Measurements from ENCODE around the gene GGCX.

The GGCX gene

DNA sequence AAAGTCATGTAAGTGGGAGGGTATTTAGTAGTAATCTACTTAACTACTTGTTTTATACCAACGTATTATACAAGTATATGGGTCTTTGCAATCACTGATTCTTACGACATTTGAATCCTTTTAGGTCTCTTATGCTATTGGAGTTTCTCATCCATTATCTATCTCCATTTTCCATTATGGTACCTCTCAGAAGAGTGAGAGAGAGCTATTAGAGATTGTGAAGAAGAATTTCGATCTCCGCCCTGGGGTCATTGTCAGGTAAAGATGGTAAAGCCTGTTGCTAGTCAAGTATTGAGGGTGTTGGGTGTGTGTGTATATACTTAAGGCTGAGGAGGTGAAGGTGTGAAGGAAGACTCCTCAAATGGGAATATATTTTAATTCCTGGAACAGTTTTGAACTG lies 18.5 kb downstream of the GGCX start:
- no peak for DNase-seq (ENCODE audit: extremely low read depth in 1 of 2, low read depth in 1 of 2)

DNA sequence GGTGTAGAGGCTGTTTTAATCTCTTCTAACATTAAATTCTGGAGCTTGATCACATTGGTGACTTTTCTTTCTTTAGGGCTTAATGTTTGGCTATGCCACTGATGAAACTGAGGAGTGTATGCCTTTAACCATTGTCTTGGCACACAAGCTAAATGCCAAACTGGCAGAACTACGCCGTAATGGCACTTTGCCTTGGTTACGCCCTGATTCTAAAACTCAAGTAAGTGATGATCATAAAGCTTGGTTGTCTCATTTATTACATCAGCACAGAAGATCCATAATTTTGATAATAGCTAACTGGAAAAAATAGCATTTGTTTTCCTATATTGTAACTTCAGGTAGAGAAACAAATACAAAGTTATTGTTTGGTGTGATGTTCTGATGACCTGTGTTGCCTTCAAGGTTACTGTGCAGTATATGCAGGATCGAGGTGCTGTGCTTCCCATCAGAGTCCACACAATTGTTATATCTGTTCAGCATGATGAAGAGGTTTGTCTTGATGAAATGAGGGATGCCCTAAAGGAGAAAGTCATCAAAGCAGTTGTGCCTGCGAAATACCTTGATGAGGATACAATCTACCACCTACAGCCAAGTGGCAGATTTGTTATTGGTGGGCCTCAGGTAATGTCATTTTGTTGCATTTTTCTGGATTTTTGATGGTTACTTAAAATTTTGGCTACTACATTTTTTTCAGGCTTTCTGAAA lies 19.4 kb downstream of the GGCX start:
- no peak for DNase-seq (ENCODE audit: extremely low read depth in 1 of 2, low read depth in 1 of 2)

DNA sequence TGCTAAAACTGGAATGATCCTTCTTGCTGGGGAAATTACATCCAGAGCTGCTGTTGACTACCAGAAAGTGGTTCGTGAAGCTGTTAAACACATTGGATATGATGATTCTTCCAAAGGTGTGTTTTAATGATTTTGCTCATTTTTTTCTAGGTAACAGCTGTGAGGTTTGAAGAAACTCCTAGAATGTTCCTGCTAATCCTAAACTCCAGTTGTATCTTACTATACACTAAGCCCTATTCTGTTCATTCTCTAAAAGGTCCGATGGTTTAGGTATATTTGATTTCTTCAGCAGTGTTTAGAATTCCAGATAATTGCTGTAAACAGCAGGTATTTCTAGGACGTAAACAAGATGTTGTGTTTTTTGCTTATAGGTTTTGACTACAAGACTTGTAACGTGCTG lies 20.0 kb downstream of the GGCX start:
- DNase-seq (ENCODE audit: extremely low read depth in 1 of 2, low read depth in 1 of 2), result no peak

DNA sequence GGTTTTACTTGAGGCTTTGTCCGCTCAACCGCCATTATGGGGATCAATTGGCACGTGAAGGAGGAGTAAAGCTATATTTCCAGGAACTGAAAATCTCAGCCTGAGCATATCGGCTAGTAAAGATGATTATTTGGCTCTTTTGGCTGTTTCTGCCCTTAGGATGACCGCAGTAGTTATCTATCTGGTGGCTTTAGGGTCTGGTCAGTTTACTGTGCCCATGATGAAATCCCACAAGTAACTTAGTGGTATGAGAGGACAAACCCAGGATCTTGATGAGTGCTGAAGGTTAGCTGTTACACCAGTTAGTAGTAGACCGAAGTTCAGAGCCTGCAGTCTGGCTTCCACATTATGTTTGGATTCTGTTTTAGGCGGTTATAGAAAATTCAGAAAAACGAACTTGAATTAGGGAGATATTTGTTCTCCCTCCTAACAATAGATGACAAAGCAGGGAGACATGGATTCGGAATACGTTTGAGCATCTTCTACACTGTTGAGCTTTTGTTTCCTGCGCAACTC lies 21.1 kb downstream of the GGCX start:
- DNase-seq (ENCODE audit: extremely low read depth in 1 of 2, low read depth in 1 of 2), result no peak

DNA sequence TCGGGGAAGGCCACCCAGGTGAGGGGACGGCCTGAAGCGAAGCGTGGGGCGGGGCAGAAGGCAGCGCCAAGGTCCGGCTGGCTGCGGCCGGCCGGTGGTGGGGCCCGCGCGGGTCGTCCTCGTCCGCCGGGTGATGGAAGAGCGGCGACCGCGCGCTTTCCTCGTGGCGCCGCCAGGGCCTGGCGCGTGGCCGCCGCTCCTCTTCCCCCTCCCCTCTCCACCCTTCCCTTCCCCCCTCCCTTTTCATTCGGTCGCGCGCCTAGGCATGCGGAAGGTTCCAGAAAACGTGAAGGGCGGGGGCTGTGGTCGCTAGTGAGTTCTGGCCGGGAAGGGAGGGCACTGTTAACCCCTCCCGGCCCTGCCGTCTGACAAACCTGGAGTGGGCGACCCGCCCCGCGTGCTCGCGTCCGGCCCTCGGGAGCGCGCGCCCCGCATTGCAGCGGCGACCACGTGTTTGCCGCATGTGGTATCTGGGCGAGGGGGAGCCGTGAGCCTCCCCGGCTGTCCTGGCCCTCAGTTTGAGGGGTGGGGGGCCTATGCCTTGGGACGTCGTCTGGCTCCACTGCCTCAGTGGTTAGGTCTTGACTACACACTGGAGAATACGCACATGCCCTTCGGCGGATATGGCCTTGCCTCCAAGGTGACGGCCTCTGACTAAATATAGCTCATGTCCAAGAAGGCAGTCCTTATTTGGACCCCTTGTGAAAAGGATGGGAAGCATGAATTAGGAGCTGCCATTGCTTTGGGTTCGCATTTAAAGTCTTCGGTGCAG lies 21.7 kb downstream of the GGCX start:
- peak in 1 of 2 donors; percentile 46 for DNase-seq (ENCODE audit: extremely low read depth in 1 of 2, low read depth in 1 of 2)

DNA sequence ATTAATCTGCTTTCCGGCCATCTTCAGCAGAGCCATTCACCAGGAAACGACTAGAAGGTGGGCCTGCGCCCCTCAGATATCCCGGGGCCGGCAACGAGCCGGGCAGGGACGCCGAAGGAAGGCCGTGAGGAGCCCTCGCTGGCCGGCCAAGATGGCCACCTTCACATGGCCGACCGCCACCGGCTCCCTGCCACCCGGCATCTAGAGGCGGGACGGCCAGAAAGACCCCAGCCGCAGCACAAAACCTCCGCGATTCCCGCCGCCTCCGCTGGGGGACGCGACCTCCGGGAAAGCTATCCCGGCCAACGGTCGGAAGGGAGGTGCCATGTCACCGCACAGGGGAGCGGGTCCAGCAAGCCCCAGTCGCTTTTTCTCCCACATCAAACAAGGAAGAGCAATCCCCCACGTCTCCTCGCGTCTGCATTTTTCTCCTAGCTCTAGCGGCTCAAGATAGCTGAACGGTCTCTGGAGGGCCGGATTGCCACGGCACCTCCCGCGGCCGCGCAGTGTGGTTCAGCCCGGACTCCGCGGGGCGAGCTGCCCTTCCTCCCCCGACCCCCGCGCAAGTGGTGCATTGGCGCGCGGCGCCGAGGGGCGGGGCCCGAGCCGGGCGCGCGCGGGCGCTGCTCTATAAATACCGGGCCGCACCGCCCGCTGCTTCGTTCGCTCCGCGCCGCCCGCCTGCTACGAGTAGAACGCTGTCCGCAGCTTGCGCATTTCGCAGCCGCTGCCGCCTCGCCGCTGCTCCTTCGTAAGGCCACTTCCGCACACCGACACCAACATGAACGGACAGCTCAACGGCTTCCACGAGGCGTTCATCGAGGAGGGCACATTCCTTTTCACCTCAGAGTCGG lies 22.6 kb downstream of the GGCX start, which contains the start of gene MAT2A:
Gene MAT2A, plus strand, starts transcription at position 662 of the 854 bp plus-strand sequence. Its CDS starts 120 bp downstream, at position 782.
- peak; percentile 55 to 81 for DNase-seq (ENCODE audit: extremely low read depth in 1 of 2, low read depth in 1 of 2)

DNA sequence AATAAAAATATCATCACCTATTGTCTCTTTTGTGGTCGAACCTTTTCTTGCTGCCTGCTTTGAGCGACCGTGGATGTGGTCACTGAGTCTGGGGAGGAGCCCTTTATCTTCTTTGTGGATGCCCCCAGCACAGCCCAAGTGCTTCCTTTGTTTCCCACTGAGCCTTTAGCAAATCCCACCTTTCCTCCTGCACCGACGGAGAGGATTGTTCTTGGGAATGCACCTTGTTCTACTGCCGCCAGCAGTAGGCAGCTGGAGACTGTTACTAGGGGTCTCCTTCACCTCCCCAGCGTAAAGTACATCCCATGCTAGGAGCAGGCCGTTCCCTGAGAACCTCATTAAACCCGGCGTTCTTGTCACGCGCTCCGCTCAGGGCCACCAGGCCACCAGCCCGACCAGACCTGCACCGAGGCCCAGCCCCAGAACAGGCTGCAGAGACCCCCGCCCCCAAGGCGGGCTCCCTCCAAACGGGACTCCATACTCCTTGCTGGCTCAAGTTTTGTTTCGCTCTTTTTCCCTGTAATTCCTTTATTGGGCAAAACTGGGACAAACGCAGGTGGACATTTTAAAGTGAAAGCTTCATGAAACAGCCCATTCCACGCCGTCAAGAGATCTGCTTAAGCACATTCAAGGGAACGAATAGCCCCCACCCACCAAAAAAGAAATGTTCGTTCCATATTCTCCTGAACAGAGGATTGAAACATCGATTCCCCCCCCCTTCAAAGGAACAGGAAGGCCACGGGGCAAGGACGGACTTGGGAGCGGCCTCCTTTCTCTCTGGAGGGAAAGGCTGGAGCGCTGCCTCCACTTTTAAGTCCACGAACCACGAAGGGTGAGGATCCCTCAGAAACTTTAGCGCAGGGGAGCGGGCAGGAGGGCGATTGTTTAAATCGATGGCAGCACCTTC lies 23.4 kb downstream of the GGCX start:
- no peak for DNase-seq (ENCODE audit: extremely low read depth in 1 of 2, low read depth in 1 of 2)

DNA sequence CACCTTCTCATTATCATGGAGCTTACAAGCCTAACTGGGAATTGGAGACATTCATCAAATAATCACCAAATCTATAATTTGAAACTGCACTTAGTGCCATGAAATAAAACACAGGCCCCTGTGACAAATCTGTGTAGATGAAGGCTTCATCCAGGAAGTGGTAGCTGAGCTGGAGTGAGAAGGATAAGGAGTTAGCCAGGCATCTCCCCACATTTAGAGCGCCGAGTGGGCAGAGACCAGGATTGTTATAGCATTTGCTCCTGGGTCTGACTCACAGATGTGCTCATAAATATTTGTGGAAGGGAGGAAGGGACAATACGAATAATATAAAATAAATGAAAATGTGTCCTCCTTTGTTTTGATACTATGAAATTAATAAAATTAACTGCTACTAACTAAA lies 24.8 kb downstream of the GGCX start:
- DNase-seq (ENCODE audit: extremely low read depth in 1 of 2, low read depth in 1 of 2), result no peak

DNA sequence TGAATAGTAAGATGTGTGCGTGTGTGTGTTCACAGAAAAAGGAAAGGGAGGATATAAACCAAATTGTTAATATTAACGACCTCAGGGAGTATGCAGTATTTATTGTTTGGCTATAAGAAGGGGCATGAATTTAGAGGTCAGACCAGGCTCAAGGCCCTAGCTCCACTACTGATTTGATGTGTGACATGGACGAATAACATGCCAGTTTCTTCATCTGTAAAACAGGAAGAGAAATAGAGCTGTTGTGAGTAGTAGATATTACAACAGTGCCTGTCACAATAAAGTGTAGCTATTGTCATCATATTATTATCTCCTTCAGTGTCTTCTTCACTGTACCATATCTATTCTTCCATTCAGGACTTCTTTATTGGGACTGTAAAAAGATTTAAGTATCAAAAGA lies 26.4 kb downstream of the GGCX start:
- no peak for DNase-seq (ENCODE audit: extremely low read depth in 1 of 2, low read depth in 1 of 2)

DNA sequence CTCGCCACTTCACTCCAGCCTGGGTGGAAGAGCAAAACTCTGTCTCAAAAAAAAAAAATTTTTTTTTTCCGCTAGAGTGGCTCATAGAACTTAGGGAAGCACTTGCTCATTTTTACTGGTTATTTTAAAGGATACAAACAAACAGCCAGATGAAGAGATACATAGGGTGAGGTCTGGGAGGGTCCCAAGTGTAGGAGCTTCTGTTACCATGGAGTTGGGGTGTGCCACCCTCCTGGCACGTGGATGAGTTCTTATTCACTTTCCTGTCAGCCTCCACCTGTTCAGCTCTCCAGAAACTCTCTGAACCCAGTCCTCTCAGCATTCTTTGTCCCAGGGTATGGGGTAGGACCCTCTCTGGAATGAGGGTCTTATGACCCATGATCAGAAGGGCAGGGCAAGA lies 27.2 kb downstream of the GGCX start:
- DNase-seq (ENCODE audit: extremely low read depth in 1 of 2, low read depth in 1 of 2), result no peak

DNA sequence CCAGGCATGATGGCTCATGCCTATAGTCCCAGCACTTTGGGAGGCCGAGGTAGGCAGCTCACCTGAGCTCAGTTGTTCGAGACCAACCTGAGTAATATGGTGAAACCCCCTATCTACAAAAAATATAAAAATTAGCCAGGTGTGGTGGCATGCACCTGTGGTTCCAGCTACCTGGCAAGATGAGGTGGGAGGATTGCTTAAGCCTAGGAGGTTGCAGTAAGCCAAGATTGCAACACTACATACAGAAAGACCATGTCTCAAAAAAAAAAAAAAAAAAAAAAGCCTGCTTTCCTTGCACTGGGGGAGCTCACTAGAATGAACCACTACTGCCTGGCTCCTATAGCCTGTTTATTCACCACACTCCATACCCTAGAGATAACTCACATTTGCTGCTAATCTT lies 29.7 kb downstream of the GGCX start:
- no peak for DNase-seq (ENCODE audit: extremely low read depth in 1 of 2, low read depth in 1 of 2)

DNA sequence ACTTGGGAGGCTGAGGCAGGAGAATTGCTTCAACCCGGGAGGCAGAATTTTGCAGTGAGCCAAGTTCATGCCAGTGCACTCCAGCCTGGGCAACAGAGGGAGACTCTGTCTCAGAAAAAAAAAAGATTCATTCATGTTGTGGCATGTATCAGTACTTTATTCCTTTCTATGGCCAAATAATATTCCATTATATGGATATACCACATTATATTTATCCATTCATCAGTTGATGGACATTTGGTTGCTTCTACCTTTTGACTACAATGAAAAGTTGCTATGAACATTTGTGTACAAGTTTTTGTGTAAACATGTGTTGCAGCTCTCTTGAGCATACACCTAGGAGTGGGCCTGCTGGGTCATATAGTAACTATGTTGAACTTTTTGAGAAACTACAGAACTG lies 31.5 kb downstream of the GGCX start:
- DNase-seq (ENCODE audit: extremely low read depth in 1 of 2, low read depth in 1 of 2), result no peak

DNA sequence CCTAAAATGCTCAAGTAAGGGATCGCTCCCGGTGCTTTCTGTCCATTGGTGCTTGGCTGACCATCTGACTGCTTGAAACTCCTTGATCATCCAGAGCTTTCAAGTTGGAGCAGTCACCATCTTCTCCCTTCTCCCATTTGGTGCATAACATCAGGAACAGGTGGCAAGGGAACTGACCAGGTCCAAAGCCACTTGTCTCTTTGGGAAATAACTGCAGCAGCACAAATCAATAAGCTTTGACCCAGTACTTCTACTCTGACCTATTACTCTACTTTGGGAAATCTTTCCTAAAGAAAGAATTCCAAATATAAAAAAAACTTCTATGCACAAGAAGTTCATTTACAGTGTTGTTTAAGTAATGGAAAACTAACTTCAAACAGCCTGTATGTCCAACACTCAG lies 32.9 kb downstream of the GGCX start:
- no peak for DNase-seq (ENCODE audit: extremely low read depth in 1 of 2, low read depth in 1 of 2)

DNA sequence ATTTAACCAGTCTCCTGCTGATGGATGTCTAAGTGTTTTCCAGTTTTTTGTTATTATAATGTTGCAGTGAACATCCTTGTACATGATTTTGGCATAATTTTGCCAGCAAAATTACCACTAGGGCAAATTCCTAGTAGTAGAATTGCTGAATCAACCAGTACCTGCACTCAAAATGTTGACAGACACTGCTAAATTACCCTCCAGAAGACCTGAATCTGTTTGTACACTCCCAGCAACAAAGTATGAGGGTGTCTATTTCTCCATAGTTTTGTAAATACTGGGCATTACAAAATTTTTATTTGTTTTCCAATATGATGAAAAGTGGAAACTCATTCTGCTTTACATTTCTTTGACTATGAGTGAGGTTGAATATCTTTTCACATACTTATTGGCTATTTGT lies 33.5 kb downstream of the GGCX start:
- DNase-seq (ENCODE audit: extremely low read depth in 1 of 2, low read depth in 1 of 2), result no peak

DNA sequence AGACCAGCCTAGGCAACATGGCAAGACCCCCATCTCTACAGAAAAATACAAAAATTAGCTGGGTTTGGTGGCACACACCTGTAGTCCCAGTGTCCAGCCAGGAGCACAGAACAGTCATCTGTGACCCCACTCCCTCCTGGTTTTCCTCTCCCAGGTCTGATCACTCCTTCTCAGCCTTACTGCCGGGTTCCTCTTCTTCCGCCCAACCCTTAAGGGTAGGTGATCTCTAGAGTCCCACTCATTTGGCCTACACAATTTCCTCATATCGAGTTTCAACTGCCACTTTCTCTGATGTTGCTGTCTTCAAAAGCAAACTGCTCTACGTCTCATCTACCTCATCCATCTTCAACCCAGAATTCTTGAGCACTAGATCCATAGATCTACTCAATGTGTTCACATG lies 35.7 kb downstream of the GGCX start:
- no peak for DNase-seq (ENCODE audit: extremely low read depth in 1 of 2, low read depth in 1 of 2)

DNA sequence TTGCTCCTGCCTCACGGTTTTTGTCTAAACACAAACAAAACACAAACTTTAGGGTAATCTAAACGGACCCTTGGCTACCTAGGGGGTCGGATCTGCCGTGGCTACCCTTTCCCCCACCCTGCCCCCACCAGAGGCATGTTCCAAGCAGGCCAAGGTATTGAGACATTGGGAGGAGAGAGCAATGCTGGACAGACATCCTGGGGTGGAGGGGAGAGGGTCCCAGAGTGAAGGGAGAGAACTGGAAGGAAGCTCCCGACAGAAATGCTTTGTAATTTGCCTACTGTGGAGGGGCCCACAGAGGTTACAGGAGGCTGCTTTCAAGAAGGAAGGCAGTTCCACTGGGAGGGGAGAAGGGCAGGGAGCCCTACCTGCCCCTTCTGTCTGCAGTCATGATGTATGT lies 36.3 kb downstream of the GGCX start:
- DNase-seq (ENCODE audit: extremely low read depth in 1 of 2, low read depth in 1 of 2), result no peak

DNA sequence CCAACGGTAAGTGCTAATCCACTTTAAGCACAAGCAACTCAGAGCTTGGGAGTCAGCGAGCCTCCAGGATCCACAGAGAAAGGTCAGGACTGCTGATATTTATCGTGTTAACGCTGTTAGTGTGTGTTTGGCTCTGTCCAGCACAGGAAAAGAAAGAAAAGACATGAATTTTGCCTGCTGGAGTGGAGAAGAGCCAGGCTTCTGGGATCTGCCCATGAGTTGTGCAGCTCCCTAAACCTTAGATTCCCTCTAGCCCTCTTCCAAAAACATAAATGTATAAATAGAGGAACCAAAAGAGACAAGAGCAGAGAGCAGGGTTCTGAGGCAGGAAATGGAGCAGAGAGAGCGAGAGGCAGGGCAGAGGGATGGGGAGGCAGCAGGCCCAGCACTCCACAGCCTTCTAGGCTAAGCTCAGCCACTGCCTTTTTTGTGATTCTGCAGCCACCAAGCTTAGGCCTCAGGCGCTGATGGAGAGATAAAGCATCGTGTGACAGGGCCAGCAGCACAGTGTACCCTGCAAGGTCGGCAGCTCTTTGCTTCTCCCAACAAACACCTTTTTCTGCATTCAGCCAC lies 36.9 kb downstream of the GGCX start:
- DNase-seq (ENCODE audit: extremely low read depth in 1 of 2, low read depth in 1 of 2), result no peak

DNA sequence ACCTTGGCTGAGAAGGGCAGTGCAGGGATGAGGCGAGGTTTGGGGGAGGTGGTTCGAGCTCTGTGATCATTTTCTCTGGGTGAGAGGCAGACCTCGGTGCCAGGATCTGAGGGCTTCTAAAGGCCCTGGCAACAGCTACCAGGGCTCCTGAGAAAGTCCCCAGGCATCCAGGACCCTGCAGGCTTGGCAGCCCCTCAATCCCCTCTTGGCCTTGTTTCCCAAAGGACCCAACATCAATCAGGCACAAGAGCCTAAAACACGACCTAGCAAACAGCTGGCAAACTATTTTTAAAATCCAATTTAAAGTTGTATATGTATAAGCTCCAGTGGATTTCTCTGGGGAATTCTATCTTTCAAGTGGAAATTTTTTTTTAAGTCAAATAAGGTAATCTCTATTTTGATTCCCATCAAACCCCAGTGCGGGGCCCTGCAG lies 37.4 kb downstream of the GGCX start:
- no peak for DNase-seq (ENCODE audit: extremely low read depth in 1 of 2, low read depth in 1 of 2)

DNA sequence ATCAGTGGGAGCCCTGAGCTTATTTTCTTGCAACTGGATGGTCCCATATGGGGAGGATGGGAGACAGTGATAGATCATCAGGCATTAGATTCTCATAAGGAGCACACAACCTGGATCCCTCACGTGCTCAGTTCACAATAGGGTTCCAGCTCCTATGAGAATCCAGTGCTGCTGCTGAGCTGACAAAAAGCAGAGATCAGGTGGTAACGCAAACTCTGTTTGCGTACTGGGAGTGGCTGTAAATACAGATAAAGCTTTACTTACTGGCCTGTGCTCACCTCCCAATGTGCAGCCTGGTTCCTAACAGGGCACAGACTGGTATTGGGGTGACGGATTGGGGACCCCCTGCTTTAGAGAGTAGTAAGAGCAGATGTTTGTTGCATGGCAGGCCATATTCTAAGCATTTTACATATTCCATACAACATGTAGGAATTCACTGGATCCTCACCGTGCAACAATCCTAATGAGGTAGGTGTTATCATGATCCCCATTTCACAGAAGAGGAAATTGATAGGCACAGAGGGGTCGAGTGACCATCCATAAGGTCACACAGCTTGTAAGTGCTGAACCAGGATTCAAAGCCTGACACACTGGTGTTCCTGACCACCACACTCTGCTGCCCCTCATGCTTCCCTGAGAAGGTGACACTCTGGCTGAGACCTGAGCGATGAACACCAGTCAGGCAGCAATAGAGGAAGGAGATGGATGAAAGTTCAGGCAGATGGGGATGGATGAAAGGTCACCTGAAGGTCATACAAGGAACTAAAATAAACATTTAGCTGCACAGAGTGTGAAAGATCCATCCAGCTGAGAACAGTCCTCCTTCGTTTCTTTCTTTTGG lies 38.0 kb downstream of the GGCX start:
- no peak for DNase-seq (ENCODE audit: extremely low read depth in 1 of 2, low read depth in 1 of 2)
